Pancreas (tissue), 10 donors: ENCODE results near the gene MORN5. TPM values are rescaled to one million over a fixed set of nuclear protein-coding genes. Genes with fewer than 3 reads are reported as not detected.

ENCODE experiments used
- ATAC-seq, 4 donors: fragments of 200-7000 bp; cut with Tn5 transposase; one replicate each; pipeline versions ENCODE4 v1.8.0 to v1.9.1; 2020; ENCODE audit warnings: mild to moderate bottlenecking in 4 of 4, moderate library complexity in 4 of 4
- DNase-seq, 6 donors: peaks; one replicate each; pipeline ENCODE4 v3.0.0-alpha.2; 2020
- FAIRE-seq: peaks from 2 replicates; lab custom pipeline; 2012; peaks lifted over from hg19 to GRCh38; lab: Jason Lieb, UNC
- H3K27ac ChIP-seq, 4 donors: fragments of 200-600 bp; sonication (generic); 1 replicate in 3 of 4; 2 replicates in 1 of 4; pipeline versions ENCODE4 v1.5.0 to v1.8.0; 2020
- H3K27me3 ChIP-seq, 4 donors: fragments of 200-600 bp; one replicate each; pipeline ENCODE4 v1.8.0; 2021
- H3K36me3 ChIP-seq, 3 donors: fragments of 200-600 bp; sonication (generic) in 1 of 3; one replicate each; pipeline versions ENCODE4 v1.5.0 to v1.8.0; 2020 to 2021
- H3K4me1 ChIP-seq, 3 donors: fragments of 200-600 bp; one replicate each; pipeline ENCODE4 v1.8.0; 2021
- H3K4me3 ChIP-seq, 4 donors: fragments of 200-600 bp; sonication (generic) in 2 of 4; one replicate each; pipeline versions ENCODE4 v1.5.0 to v1.8.0; 2020 to 2021
- H3K9me3 ChIP-seq, 4 donors: fragments of 200-600 bp; one replicate each; pipeline ENCODE4 v1.8.0; 2021
- WGBS, 2 donors: extraction: QIAGEN DNeasy Blood & Tissue Kit; methylation state at CpG; one replicate each; pipeline ENCODE4 v1.1.7; 2013; 5-methylcytosine and 5-hydroxymethylcytosine counted together
- intact Hi-C, 3 donors: fragments of 100-400 bp; cut with DNase I; formaldehyde crosslinking; loops; one replicate each; pipeline versions ENCODE4 v1.11.1 to v1.14.2; 2022
- polyA plus RNA-seq, 2 donors: library from polyadenylated mRNA; stranded (reverse); fragments of 200-250 nt; gene quantifications; one replicate each; pipeline ENCODE4 v1.2.3, GENCODE V29; 2013
- total RNA-seq, 6 donors: library from RNA; stranded (reverse); fragmentation: NEBNext Ultra II Directional in 4 of 6; extraction: Animal tissue kit (Norgen Biotek cat#: 25700) in 4 of 6; gene quantifications; one replicate each; pipeline versions ENCODE4 v1.2.1 to v1.2.4, GENCODE V29; 2021 to 2023
- TF ChIP-seq, protein P1 (sequence below), 4 donors: fragments of 200-600 bp; sonication (generic) in 3 of 4; IDR thresholded peaks; one replicate each; pipeline versions ENCODE4 v1.5.0 to v1.8.0; 2021; ENCODE audit warnings: antibody characterized with exemption in 4 of 4
- donor health status: healthy with polysubstance abuse.
- donor health status: DM: no; HTN: no; CAD: no; lungs with moderate emphysema.
- donor health status: DM: no; HTN: no; CAD: no.
- donor health status: control.
- donor health status: control.
- donor health status: Bipolar disorder and iron deficiency.
- donor health status: DM: yes; HTN: yes; CAD: no.
- donor health status: DM: no; HTN: no; CAD: no.
- donor health status: DM: no; HTN: no; CAD: no.
- donor health status: DM: yes; HTN: yes; CAD: no.

Gene MORN5
- total and polyA plus RNA-seq, 8 donors, result 0.45 to 0.79 (median 0.71) TPM; not detected in 5

GRCh38 chr9:122184551-122184950 is 24.8 kb downstream of the MORN5 start:
- TF ChIP-seq, protein P1, sequence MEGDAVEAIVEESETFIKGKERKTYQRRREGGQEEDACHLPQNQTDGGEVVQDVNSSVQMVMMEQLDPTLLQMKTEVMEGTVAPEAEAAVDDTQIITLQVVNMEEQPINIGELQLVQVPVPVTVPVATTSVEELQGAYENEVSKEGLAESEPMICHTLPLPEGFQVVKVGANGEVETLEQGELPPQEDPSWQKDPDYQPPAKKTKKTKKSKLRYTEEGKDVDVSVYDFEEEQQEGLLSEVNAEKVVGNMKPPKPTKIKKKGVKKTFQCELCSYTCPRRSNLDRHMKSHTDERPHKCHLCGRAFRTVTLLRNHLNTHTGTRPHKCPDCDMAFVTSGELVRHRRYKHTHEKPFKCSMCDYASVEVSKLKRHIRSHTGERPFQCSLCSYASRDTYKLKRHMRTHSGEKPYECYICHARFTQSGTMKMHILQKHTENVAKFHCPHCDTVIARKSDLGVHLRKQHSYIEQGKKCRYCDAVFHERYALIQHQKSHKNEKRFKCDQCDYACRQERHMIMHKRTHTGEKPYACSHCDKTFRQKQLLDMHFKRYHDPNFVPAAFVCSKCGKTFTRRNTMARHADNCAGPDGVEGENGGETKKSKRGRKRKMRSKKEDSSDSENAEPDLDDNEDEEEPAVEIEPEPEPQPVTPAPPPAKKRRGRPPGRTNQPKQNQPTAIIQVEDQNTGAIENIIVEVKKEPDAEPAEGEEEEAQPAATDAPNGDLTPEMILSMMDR (IDR thresholded peaks at IDR 0.05), result no peak
- WGBS, 2 donors, result 62 to 78% methylated on average over 1 of the region's 1 CpG
- Histone ChIP-seq H3K27me3 (no peaks in the 10 kb centered on the region), H3K9me3 (no peaks in the 10 kb centered on the region), H3K27ac (no peak overlapping the region), H3K4me1 (no peaks in the 10 kb centered on the region), H3K4me3 (no peak overlapping the region), H3K36me3 (no peaks in the 10 kb centered on the region)
- ATAC-seq (no peak), DNase-seq (no peak), FAIRE-seq (no peak)
- intact Hi-C loops, result no loop called here

DNA sequence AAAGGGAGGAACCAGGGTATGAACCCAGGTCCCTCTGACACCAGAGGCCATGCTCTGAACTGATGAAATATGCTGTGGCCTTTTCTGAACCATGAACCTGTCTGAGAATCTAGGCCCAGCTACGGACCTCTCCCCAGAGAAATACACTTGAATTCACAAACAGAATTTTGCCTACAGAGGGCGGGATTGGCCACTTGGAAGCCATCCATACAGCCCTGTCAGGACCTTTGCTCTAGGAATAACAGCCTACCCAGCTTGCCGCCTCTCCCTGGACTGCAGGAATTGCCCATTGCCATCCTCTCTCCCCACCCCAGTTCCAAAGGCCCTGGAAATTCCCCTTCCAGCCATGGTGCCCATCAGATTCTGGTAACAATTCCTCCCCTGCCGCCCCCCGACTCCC is 26.6 kb downstream of the MORN5 start:
- Histone ChIP-seq H3K9me3 (no peaks in the 10 kb centered on the region), H3K27me3 (no peaks in the 10 kb centered on the region), H3K4me1 (no peaks in the 10 kb centered on the region), H3K36me3 (no peaks in the 10 kb centered on the region), H3K4me3 (no peak overlapping the region), H3K27ac (no peak overlapping the region)
- TF ChIP-seq, protein P1 (IDR thresholded peaks at IDR 0.05), result no peak
- intact Hi-C loops, result no loop called here
- FAIRE-seq (no peak), ATAC-seq (no peak), DNase-seq (no peak)
- 80% methylated on average over 5 of the region's 5 CpGs for WGBS, 2 donors

GRCh38 chr9:122186777-122187470 is 27.2 kb downstream of the MORN5 start:
- Histone ChIP-seq H3K36me3 (no peaks in the 10 kb centered on the region), H3K4me3 (no peak overlapping the region), H3K9me3 (no peaks in the 10 kb centered on the region), H3K4me1 (no peaks in the 10 kb centered on the region), H3K27me3 (no peaks in the 10 kb centered on the region), H3K27ac (no peak overlapping the region)
- FAIRE-seq (no peak), ATAC-seq (no peak), DNase-seq (no peak)
- intact Hi-C loops, result no loop called here
- TF ChIP-seq, protein P1 (IDR thresholded peaks at IDR 0.05), result no peak
- WGBS, 2 donors, result 83 to 84% methylated on average over 8 of the region's 8 CpGs

DNA sequence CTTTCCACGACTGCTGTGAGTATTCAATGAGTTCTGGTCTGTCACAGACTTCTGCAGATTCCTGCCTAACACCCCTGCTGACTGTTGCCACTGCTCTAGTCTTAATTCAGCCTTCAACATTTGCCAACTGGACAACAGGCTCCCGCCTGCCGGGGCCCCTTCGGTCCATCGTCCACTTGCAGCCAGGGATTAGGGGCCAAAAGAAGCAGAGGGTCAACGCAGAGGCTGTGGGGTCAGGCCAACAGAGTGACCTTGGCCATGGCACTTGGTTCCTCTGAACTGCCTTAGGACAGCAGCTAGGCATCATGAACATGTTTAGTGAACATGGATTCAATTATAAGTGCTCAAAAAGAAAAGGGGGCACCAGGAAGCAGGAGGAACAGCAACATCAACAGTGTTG is 28.7 kb downstream of the MORN5 start:
- Histone ChIP-seq H3K36me3 (no peaks in the 10 kb centered on the region), H3K4me3 (no peak overlapping the region), H3K27ac (no peak overlapping the region), H3K9me3 (no peaks in the 10 kb centered on the region), H3K27me3 (no peaks in the 10 kb centered on the region), H3K4me1 (no peaks in the 10 kb centered on the region)
- intact Hi-C loops, result no loop called here
- TF ChIP-seq, protein P1 (IDR thresholded peaks at IDR 0.05), result no peak
- 78 to 87% methylated on average over 6 of the region's 6 CpGs for WGBS, 2 donors
- FAIRE-seq (no peak), DNase-seq (no peak), ATAC-seq (no peak)

GRCh38 chr9:122190597-122191381 is 31.1 kb downstream of the MORN5 start:
- Histone ChIP-seq H3K36me3 (no peaks in the 10 kb centered on the region), H3K4me1 (no peaks in the 10 kb centered on the region), H3K27me3 (no peaks in the 10 kb centered on the region), H3K9me3 (no peaks in the 10 kb centered on the region), H3K27ac (no peak overlapping the region), H3K4me3 (no peak overlapping the region)
- FAIRE-seq (no peak), DNase-seq (no peak), ATAC-seq (no peak)
- WGBS, 2 donors, result 81 to 82% methylated on average over 12 of the region's 12 CpGs
- TF ChIP-seq, protein P1 (IDR thresholded peaks at IDR 0.05), result no peak
- intact Hi-C loops, result no loop called here
